Measurements from ENCODE around the gene KCNH4. TPM values are rescaled to one million over a fixed set of nuclear protein-coding genes. Genes with fewer than 3 reads are reported as not detected.

KCNH4 gene
- total RNA-seq, 1 experiment from 2014 or later = 0.46 TPM

DNA sequence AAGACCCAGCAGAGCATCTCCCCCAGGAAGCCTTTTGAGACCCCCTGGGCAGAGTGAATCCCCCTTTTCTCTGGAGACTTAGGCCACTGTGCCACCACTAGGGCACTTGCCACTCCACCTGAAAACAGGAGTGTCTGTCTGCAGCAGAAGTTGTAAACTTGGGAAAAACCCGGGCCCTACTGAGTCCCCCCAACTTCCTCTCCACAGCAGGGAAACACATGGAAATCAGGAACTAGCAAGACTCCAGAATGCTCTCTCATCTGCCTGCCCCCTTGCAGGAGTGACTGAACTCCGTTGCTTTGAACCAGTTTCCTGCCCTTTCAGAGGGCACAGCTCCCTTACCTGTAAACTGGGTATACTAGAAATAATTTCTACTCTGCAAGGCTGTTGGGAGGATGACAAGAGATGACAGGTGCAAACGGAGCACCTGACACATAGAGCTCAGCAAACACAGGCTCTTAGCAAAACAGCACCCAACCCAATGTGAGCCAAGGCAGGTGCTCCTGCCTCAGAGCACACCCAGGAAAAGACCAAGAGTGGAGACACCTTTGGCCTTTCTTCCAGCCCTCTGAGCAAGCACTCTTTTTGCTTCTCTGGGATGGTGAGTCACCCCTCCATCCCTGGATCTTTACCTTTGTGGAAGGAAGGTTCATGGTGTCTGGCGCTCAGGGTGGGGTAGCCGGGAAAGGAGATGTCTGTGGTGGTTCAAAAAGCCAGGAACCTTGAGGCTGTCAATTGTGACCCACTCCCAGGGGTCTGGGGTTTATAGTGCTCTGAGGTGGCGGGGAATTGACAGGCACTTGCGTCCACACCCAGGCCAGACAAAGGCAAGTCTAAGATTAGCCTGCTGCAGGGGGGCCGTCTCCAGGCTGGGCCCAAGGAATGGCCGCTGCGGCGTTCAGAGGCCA is 4.0 kb upstream of the KCNH4 start, which contains the start of gene HCRT:
Gene HCRT, minus strand, starts transcription at position 740 of the 908 bp plus-strand sequence. Its CDS starts 87 bp downstream, at position 653.
- Histone ChIP-seq H3K36me3 (no peaks in the 10 kb centered on the region), H3K27me3 (peaks cover 12% of the 10 kb centered on the region), H3K4me3 (no peak within 1 kb of the TSS), H3K9me3 (no peaks in the 10 kb centered on the region)
- no peak for DNase-seq

DNA sequence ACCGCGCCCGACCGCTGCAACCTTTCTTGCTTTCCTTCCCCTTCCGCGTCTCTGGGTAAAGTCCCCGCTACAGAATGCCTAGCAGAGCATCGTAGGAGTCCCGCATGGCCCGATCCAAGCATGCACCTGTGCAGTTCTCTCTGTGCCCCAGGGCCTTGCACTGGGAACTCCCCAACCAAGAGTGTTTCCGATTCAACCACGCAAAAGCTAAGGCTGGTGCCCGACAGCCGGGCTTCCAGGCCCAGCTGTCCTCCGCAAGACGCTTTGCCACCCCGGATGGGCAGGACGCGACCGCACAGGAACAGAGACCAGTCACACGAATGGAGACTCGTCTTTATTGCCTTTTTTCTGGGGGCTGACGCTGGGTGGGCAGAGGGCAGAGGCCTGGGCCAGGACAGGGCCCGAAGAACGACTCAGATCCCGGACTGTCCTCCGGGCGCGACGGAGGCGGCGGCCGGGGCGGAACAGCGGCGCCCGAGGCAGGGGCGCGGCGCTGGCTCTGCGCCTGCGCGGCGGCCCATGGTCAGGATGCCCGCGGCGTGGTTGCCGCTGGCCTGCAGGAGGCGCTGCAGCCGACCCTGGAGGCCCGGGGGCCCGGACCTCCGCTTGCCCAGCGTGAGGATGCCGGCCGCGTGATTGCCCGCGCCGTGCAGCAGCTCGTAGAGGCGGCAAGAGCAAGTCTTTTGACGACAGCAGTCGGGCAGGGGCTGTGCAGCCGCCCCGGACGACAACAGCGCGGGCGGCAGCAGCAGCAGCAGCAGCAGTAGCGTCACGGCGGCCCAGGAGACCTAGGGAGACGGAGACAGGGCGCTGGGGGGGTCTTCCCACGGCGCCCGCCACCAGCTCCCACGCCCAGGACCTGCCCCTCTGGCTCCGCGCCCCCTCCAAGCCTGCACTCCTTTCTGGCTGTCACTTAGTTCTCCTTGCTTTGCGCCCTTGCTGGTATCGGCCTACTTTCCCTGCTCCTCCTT is 3.1 kb upstream of the KCNH4 start:
- peak; percentile 44 for DNase-seq
- Histone ChIP-seq H3K9me3 (no peaks in the 10 kb centered on the region), H3K4me3 (no peak overlapping the region), H3K27me3 (peaks cover 17% of the 10 kb centered on the region), H3K36me3 (no peaks in the 10 kb centered on the region)

DNA sequence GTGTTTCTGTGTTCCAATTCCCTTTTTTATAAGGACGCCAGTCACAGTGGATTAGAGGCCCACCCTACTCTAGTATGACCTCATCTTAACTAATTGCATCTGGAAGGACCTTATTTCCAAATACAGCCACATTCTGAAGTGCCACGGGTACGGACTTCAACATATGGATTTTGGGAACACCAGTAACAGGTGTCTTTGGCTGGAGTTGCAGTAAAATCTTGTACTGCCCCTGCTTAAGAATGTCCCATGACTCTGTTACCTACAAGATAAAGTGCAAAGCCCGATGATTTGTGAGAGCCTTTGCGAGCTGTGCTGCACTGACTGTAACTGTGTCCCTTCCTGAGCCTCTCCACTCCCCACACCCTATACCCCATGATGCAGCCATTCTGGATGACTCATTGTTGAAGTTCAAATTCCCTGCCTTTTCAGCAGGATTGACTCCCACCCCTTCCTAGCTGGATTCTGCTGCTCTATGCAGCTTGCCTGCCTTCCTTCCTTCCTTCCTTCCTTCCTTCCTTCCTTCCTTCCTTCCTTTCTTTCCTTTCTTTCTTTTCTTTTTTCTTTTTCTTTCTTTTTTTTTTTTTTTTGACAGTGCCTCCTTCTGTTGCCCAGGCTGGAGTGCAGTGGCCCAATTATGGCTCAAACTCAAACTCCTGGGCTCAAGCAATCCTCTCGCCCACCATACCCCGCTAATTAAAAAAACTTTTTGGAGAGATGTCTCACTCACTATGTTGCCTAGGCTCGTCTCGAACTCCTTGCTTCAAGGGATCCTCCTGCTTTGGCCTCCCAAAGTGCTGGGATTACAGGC is 2.2 kb upstream of the KCNH4 start:
- H3K36me3 ChIP-seq = no peaks in the 10 kb centered on the region
- no peak for DNase-seq
- H3K4me3 ChIP-seq = no peak overlapping the region
- H3K27me3 ChIP-seq = peaks cover 17% of the 10 kb centered on the region
- H3K9me3 ChIP-seq = no peaks in the 10 kb centered on the region

DNA sequence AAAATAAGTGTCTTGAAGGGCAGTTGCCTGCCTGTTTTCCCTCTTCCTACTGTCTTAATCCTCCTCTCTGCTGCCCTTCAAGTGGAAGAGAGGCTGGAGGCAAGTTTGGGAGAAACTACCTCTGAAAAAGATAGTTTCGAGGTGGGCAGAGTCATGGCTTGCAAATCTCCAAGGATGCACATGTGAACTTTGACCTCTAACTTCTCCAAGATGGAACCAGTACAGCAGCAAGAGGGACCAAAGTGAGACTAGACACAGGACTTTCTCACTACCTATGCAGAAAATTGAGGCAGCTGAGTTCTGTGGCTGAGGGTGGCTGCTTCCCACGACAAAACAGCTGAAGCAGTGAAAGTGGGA is 887 bp upstream of the KCNH4 start:
- no peak for DNase-seq
- Histone ChIP-seq H3K27me3 (peaks cover 17% of the 10 kb centered on the region), H3K36me3 (no peaks in the 10 kb centered on the region), H3K4me3 (no peak overlapping the region), H3K9me3 (no peaks in the 10 kb centered on the region)

DNA sequence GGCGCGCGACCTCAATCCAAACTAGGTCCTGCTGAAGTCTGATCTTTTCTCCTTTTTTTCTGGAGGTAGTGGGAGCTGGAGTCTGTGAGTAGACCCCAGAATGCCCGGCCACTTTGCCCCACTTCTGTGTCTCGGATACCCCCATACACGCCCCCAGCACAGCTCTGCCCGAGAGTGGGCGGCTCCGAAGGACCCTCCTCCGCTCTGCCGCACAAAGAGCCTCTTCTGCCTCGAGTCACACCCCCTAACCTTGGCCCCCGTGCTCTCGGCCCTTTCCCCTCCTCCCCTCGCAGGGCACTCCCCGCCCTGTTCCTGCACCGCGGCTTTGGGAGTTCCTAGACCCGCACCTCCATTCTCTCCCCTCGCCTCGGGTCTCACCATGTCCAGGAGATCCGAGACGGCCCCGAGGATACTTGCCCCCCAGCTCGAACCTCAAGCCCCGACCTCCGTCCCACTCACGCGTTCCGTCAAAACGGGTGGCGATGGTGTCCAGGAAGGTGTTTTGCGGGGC is 476 bp downstream of the KCNH4 start:
- no peaks in the 10 kb centered on the region for H3K9me3 ChIP-seq
- no peaks in the 10 kb centered on the region for H3K36me3 ChIP-seq
- no peak for DNase-seq
- H3K4me3 ChIP-seq = peak overlapping the region; percentile 47
- peaks cover 17% of the 10 kb centered on the region for H3K27me3 ChIP-seq

DNA sequence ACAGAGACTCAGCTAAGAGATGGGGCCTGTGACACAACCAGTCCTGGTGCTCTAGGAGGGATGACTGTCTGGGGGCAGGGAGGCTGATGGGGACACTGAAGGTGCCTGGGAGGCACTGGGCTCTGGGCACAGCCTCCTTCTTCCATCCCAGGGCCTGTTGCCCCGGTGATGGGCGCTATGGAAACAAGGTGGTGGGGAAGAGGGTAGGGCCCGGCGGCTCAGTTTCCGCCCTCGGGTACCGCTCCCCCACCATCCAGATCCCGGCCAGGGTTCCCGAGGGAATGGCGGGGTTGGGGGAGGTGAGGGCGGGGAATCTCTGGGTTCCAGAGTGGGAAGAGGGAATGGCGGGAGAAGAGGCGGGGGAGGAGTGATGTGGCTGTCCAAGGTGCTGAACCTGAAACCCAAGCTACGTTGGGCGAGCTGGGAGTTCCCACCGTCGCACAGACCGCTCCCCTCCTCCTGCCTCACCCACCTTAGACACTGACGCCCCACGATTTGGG is 981 bp downstream of the KCNH4 start:
- no peaks in the 10 kb centered on the region for H3K36me3 ChIP-seq
- no peaks in the 10 kb centered on the region for H3K9me3 ChIP-seq
- H3K4me3 ChIP-seq = no peak overlapping the region
- H3K27me3 ChIP-seq = peaks cover 17% of the 10 kb centered on the region
- DNase-seq = peak; percentile 25

DNA sequence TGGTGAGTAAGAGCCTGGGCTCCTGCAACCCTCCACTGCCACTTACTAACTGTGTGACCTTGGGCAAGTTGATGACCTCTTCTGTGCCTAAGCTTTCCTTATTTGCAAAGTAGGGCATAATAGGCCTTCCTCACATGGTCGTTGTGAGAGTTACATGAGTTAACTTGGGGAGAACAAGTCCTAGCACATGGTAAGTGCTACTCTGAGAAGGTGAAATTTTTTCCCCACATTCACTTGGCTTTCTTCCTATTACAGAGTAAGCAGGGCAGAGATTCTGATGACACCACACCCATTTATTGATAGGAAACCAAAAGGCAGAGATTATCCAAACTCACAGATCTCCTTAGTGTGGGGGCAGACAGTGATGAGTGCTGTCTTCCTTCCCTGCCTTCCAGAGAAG is 1.6 kb downstream of the KCNH4 start:
- Histone ChIP-seq H3K27me3 (peaks cover 17% of the 10 kb centered on the region), H3K36me3 (no peaks in the 10 kb centered on the region), H3K9me3 (no peaks in the 10 kb centered on the region), H3K4me3 (no peak overlapping the region)
- DNase-seq = no peak

DNA sequence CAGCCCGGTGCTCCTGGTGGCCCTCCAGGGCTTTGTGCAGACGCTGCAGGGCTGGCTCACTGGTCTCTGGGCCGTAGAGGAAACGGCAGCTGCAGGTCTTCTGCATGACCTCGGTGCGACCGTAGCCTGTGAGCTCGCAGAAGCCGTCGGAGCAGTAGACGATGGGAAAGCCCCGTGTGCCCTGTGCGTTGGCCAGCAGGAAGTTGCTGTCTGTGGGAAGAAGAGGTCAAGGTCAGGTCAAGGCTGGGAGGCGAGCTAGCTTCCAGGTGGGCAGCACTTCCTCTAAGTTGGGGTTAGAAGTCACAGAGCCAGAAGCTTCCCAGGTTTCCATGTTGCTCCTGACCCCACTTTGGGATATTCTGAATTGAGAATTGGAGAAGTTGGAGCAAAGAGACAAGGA is 2.1 kb downstream of the KCNH4 start:
- no peaks in the 10 kb centered on the region for H3K9me3 ChIP-seq
- H3K36me3 ChIP-seq = no peaks in the 10 kb centered on the region
- H3K27me3 ChIP-seq = peaks cover 17% of the 10 kb centered on the region
- no peak for DNase-seq
- no peak overlapping the region for H3K4me3 ChIP-seq

DNA sequence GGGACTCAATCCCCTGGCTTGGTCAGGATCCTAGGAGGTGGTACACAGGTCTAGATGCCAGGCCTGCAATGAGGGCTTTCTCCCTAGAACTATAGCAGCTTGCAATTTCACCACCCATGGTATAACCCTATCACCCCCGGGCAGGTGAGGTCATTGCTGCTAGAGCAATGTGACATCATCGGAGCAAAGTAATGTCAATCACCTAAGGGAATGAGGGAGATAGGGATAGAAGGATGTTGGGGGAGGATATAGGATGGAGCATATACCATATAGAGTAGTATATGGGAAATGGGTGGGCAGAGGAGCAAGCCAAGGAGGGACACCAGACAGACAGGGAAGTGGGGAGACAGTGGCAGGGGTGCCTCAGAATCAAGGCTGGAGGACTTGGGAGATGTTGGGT is 3.3 kb downstream of the KCNH4 start:
- Histone ChIP-seq H3K4me3 (no peak overlapping the region), H3K9me3 (no peaks in the 10 kb centered on the region), H3K27me3 (peaks cover 17% of the 10 kb centered on the region), H3K36me3 (no peaks in the 10 kb centered on the region)
- DNase-seq = no peak

DNA sequence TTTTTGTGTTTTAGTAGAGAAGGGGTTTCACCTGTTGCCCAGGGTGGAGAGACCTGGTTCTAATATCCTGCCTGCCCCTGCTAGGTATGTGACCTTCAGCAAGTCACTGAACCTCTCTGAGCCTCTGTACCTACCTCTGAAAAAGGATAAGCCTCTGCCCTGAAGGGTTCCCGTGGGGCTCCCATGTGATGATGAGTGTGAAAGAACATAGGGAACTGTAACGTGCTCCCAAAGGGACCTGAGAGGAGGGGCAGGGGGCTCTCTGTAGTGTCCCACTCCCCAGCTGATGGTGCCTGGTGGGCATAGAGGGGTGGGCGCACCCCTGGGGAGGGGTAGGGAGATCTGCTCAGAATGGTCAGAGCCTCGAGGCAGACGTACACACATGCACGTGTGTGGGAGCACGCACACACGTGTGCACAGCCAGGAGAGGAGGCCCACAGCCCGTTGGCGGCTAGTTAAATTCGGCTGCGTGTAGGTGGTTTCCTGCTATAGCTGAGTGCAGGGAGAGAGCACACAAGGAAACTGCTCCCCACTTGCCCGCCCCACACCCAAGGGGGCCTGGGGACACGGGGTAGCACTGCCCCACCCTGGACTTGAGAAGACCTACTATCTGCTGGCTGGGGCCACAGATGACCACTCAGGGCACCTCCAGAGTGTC is 6.7 kb downstream of the KCNH4 start:
- DNase-seq = no peak

DNA sequence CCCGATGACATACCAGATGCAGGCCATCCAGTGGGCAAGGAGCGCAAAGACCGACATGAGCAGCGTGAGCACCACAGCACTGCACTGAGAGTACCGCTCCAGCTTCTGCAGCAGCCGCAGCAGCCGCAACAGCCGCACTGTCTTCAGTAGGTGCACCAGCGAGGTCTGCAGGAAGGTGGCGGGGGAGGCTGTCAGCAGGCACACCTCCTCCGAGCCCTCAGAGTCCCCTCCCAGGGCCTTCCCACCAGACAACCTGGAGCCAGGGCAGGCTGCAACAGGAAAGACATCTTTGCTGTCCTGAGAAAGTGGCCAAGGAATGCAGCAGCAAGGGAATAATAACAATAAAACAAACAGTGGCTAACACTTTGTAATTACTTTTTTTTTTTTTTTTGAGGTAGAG is 9.1 kb downstream of the KCNH4 start:
- no peak overlapping the region for H3K4me3 ChIP-seq
- H3K9me3 ChIP-seq = no peaks in the 10 kb centered on the region
- DNase-seq = no peak
- H3K36me3 ChIP-seq = no peaks in the 10 kb centered on the region
- H3K27me3 ChIP-seq = no peaks in the 10 kb centered on the region

More for the DNA sequence above, 6.7 kb downstream of the KCNH4 start:
- H3K27me3 ChIP-seq = peaks cover 2% of the 10 kb centered on the region; the same call in 1 of the 2 replicates
- H3K9me3 ChIP-seq = no peaks in the 10 kb centered on the region
- no peaks in the 10 kb centered on the region for H3K36me3 ChIP-seq
- no peak overlapping the region for H3K4me3 ChIP-seq

DNA sequence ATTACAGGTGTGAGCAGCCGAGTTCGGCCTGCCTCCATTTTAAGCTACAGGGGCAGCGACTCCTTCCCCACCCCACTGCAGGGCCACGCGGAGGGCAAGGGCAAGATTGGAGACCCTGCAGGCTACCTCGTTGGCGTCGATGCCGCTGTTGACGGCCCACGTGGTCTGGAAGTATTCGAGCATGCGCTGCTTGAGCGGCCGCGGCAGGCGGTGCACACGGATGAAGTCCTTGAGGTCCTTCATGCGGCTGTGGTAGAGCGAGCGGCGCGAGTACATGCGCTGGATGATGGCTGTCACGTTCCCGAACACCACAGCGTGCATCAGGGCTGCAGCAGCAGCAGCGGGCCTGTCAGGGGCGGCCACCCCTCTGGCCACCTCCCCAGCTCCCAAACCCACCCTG is 11.6 kb downstream of the KCNH4 start:
- H3K36me3 ChIP-seq = no peaks in the 10 kb centered on the region
- H3K4me3 ChIP-seq = no peak overlapping the region
- no peaks in the 10 kb centered on the region for H3K9me3 ChIP-seq
- H3K27me3 ChIP-seq = no peaks in the 10 kb centered on the region
- DNase-seq = no peak

DNA sequence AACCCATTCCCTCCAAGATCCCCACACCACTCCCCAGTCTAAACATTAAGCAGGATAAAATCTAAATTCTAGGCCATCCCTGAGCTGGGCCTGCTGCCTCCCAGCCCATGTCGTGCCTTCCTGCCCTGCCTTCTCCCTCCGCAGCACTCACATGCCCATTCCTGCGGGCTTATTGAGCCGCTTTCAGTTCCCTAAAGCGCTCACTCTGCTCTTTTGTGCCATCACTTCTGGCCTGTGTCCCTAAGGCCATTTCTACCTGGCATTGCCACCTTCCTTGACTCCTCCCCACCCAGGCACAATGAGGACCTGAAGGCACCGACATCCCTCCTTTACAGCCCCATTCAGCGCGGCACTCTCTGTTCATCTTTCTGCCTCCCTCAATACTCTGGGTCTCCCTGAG is 13.1 kb downstream of the KCNH4 start:
- DNase-seq = no peak
- Histone ChIP-seq H3K27me3 (no peaks in the 10 kb centered on the region), H3K36me3 (no peaks in the 10 kb centered on the region), H3K9me3 (no peaks in the 10 kb centered on the region), H3K4me3 (no peak overlapping the region)

DNA sequence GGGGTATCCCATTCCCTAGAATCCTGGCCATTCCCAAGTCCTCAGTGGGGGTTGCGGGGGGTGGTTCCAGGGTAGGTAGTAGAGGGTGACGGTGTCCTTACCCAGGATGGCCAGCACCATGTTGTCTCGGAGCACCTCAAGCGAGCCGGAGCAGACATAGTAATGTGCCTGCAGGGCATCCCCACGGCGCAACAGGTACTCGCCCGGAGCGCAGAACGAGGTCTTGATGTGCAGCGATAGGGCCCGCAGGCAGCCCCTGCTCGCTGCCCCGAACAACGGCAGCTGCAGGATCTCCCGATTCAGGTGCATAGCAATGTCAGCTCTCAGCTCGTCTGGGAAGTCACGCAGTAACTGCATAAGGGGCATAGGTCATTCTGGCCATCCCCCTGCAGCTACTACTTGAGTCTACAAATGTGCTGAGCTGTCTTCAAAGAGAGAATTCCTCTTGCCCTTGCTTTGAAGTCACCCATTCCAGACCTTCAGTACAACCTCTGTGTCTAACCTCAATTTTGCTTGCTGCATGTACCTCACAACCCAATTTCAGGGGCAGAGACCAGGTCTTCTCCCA is 14.7 kb downstream of the KCNH4 start:
- DNase-seq = no peak
- H3K9me3 ChIP-seq = no peaks in the 10 kb centered on the region
- H3K4me3 ChIP-seq = no peak overlapping the region

DNA sequence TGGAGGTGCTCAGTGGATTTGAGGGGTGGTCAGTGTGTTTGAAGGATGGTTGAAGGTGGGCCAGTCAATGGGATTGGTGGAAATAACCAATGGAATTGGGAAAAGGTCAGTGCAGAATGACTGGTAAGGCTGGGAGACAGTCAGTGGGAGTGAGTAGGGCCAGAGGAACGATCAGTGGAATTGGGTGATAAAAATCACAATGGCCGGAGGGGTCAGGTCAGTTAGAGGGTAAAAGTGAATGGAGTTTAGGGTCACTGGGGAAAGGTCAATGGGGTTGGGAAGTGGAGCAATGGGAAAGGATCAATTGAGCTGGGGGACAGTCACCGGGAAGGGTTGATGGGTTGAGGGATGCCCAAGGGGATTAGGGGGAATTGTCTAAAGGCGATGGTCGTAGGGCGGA is 15.2 kb downstream of the KCNH4 start:
- Histone ChIP-seq H3K36me3 (no peaks in the 10 kb centered on the region), H3K9me3 (no peaks in the 10 kb centered on the region), H3K27me3 (no peaks in the 10 kb centered on the region), H3K4me3 (no peak overlapping the region)
- DNase-seq = no peak

More for the DNA sequence above, 14.7 kb downstream of the KCNH4 start:
- no peaks in the 10 kb centered on the region for H3K27me3 ChIP-seq
- no peaks in the 10 kb centered on the region for H3K36me3 ChIP-seq

Data from MG63 (cell line).